NK-92 (cell line): ENCODE measurements around the gene BRCA1.

Experiments
- DNase-seq: peaks from one replicate; lab custom pipeline; 2025; ENCODE audit not compliant: unreplicated experiment; lab: John Stamatoyannopoulos, UW

The BRCA1 gene

DNA sequence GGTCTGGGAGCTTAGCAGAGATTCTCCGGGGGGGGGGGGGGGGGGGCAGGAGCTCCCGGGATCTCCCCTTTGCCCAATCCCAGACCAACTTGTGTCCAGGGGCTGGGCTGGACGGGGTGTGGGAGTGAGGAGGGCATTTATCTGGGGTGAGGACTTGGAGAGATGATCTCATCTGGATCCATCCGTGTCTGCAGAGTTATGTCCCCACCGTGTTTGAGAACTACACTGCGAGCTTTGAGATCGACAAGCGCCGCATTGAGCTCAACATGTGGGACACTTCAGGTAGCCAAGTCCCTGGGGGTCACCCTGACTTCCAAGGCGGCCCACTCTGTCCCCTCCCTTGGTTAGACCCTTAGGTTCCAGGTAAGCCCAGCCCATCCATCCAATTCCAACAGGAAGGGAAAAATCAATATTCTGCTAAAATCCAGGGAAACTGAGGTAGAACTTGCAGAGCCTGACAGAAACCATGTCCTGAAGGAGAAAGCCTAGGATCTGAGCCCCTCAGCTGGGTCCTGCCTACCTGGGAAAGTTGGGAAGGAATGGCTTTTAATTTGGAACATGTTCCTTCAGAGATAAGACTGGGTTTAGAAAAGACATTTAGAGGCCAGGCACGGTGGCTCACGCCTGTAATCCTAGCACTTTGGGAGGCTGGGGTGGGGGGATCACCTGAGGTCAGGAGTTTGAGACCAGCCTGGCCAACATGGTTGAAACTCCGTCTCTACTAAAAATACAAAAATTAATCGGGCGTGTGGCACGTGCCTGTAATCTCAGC, 99.2 kb downstream of the BRCA1 start:
- DNase-seq = no peak

- DNase-seq = no peak
Observed at GRCh38 chr17:43025290-43025657, 99.9 kb downstream of the BRCA1 start.

GRCh38 chr17:43024407-43025289, 100.5 kb downstream of the BRCA1 start, which contains the start of gene RND2:
RND2 (plus strand) TSS chr17:43025231; CDS start chr17:43025348, 117 bp downstream.
- no peak for DNase-seq

DNA sequence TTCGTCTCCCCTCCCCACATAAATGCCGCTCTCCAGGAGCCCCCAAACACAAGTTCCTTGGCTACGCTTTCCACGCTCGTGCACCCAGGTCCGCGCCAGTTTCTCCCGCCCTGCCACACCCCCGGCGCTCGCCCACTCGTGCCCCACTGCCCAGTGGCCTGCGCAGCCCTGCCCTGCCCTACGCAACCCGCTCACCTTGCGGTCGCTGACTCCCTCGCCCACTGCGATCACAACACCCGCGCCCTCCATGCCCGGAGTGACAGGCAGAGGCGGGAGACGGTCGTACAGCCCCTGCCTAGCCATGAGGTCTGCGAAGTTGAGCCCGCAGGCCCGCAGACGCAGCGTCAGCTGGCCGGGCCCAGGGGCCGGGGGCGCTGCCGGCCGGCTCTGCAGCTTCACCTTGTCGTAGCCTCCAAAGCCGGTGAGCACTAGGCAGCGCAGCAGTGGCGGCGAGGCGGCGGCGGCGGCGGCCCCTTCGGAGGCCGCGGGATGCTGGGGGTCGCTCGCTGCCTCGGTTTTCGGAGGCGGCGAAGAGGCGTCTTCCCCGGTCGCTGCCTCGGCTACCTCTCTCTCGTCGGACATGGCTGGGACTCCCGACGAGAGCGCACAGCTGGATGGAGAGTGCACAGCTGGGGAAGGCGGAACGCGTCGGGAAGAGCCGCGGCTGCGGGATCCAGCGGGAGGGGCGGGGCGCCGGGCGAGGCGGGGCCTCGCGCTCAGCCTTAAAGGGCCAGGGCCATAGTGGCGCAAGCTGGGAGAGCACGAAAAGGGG, 103.2 kb downstream of the BRCA1 start, which contains the start of gene VAT1:
Gene VAT1, minus strand, starts transcription at position 645 of the 772 bp plus-strand sequence. Its CDS starts 63 bp downstream, at position 582.
- no peak for DNase-seq

GRCh38 chr17:43020789-43021740, 104.1 kb downstream of the BRCA1 start:
- DNase-seq = no peak

- DNase-seq = no peak
Observed at GRCh38 chr17:43020030-43020621, 105.0 kb downstream of the BRCA1 start.

- DNase-seq = no peak
Observed at GRCh38 chr17:43019418-43019817, 105.7 kb downstream of the BRCA1 start.

- no peak for DNase-seq
Observed at GRCh38 chr17:43018932-43019331, 106.2 kb downstream of the BRCA1 start.

DNA sequence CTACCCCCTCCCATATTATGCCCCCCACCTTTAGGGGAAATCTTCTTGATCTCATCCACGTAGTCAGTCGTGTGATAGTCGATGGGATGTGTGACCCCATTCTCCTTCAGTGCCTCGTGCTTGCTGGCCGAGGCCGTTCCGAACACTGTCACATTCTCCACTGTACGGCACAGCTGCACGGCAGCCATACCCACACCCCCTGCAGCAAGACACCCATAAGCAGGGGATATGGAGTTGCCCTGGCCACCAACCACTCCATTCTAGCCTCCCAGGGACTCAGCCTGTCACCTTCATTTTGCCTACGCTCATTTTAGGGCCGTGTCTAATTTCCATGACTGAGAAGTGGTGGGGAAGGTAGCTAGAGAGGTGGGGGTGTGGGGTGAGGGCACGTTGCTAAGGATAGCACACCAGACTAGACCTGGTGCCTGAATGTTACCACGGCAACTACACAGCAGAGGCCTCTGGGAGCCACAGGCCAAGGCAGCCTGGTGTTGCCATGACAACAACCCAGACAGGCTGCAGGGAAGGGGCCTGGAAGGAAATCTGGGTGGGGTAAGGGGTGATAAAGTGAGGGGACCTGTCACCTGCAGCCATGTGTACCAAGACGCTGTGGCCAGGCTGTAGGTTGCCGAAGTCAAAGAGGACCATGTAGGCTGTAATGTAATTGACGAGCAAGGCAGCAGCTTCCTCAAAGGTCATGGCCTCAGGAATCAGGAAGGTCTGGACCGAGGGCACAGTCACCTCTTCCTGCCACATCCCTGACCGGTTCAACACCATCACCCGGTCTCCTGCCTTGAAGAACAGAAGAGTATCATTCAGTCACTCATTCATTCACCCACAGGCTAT, 106.9 kb downstream of the BRCA1 start:
- DNase-seq = no peak

GRCh38 chr17:43016216-43016615, 108.9 kb downstream of the BRCA1 start:
- DNase-seq = no peak

- no peak for DNase-seq
Observed at GRCh38 chr17:43015579-43015978, 109.6 kb downstream of the BRCA1 start.

DNA sequence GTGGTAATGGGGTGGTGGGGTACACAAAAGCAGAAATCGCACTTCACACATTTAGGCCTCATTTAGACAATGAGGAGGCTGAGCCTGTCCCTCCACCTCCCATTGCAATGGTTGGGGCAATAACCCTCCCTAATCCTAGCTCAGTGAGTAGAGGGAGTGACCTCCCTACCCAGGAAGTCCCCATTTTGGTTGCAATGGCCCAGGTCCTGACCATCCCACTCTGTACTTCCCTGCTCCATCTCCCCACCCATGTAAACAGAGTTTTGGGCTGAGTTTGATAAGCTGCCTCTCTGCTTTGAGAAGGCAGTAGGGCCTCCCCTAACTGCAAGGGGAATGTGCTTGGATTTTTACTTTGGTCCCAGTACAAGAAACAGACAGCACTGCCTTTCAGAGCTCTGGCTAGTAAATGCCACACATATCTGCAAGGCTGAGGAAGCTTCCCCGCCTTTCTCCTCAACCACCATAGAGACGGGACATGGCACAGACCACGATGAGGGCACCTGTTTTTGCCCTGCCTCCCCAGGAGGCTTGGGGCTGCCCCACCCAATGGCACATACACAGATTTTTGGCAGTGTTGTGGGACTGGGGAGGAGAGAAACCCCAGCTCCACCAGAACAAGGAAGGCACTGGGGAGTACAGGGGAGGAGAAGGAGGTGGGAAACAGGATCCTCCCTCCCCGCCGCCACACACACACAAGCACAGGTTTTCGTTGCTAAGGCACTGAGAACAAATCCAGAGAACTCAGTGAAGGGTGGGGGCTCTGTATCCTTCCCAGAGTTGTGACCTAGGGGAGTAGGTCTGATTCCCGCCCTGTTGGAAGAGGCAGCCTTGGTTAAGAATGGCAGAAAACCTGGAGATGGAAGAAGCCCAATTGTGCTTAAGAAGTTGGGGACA, 110.3 kb downstream of the BRCA1 start:
- DNase-seq = no peak

- DNase-seq = no peak
Observed at GRCh38 chr17:43014020-43014648, 111.0 kb downstream of the BRCA1 start.

DNA sequence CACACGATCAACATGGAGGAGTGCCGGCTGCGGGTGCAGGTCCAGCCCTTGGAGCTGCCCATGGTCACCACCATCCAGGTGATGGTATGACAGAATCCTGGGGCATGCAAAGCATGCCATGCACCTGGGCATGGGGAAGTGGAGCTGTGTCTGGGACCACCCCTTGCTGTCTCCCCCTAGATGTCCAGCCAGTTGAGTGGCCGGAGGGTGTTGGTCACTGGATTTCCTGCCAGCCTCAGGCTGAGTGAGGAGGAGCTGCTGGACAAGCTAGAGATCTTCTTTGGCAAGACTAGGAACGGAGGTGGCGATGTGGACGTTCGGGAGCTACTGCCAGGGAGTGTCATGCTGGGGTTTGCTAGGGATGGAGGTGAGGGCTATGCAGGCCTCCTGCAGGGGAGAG, 111.9 kb downstream of the BRCA1 start:
- no peak for DNase-seq

DNA sequence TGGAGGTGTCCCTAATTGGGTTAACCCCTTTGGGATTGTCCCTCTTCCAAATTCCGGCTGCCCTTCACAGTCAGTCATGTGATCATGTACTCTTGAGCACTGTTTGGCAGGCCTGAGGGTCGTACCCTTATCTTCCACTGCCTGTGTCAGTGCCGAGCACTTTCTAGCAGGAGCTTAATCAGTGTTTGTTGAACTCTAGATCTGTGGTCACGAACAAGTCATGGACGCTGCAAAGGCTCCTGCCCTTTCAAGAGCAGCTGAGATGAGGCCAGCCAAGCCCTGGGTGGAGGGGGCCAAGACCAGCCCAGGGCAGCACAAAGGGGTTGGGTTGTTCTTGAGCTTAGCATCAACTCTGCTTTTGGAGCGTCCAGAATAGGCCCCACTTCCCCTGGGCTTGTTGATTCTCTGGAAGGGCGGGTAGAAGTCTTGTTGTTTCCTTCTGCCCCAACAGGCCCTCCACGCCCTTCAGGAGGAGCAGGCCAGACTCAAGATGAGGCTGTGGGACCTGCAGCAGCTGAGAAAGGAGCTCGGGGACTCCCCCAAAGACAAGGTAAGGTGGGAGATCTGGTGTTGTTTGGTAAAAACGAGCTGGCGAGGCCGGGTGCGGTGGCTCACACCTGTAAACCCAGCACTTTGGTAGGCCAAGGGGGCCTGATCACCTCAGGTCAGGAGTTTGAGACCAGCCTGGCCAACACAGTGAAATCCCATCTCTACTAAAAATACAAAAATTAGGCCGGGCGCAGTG, 113.3 kb downstream of the BRCA1 start:
- no peak for DNase-seq

DNA sequence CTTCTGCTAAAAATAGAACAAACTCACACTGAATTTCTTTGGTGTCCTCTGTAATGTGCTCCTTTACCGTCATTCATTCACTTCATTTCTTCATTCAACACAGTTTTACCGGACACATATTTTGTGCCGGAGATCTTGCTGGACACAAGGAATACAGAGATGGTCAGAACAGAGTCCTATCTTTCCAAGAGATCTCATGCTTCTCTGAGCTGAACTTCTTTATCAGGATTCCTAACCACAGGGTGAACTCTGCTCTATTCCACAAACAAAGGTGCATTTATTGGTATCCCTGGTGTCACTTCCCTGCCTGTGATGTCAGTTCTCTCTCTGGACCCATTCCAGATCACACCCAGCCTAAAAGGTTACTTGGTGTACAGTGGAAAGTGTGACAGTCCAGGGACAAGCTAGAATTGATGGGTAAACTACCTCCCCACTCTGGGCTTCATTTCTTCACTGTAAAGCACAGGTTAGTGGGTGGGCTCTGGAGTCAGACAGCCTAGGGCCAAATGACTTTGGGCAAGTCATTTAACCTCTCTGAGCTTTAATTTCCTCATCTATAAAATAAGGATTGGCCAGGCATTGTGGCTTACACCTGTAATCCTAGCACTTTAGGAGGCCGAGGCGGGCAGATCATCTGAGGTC, 114.4 kb downstream of the BRCA1 start:
- DNase-seq = no peak
